DMS79 (cell line): ENCODE results near the gene PURB.
"Not testable (repeated sequence)": the region's sequence is repeated elsewhere in the genome, so short reads cannot be mapped to it uniquely, and the experiment has no call there.

Source experiments
- DNase-seq: peaks from one replicate; lab custom pipeline; 2025; lab: John Stamatoyannopoulos, UW

PURB gene

DNA sequence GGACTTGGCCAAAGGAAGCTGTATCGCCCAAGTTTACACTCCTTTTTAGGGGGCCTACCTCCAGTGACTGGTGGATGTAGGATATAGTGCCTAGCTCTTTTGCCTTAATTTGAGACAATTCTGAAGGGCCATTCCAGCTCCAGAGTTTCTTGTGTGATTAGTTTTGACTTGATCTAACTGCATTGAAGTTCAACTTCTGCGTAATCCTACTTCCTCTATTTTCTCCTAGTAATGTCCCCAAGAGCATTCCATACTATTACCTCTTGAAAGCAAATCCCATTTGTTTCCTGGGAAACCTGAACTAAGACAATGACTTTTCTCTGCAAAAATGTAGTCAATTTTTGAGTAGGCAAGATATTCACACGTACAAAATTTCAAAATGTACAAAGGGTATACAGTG is 32.7 kb downstream of the PURB start:
- no peak for DNase-seq

DNA sequence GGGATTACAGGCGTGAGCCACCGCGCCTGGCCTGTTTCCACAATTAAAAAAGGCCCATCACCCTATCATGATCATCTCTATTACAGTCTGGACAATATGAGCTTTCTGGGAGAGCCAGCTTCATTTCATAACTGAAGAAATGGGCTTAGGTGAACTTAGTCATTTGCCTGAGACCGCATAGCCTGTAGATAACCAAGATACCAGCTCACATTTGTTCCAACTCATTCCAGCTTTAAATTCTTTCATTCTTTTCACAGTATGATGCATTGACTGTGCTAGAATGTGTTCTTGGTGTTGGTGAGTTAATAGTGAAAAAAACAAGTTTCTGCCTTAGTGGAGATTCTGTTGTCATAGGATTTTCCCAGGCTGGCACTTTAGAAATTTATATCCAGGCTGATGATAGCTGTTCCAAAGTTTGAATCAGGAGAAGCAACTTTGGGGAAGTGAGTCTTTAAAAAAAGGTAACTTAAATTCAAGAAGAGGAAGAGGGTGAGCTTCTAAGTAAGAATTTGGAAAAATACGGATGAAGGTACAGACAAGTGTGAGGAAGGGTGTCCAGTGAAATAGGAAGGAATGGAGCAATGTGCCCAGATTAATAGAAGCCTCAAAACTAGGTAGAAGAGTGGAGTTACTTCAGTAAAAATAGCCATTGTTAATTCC is 35.3 kb downstream of the PURB start:
- no peak for DNase-seq

DNA sequence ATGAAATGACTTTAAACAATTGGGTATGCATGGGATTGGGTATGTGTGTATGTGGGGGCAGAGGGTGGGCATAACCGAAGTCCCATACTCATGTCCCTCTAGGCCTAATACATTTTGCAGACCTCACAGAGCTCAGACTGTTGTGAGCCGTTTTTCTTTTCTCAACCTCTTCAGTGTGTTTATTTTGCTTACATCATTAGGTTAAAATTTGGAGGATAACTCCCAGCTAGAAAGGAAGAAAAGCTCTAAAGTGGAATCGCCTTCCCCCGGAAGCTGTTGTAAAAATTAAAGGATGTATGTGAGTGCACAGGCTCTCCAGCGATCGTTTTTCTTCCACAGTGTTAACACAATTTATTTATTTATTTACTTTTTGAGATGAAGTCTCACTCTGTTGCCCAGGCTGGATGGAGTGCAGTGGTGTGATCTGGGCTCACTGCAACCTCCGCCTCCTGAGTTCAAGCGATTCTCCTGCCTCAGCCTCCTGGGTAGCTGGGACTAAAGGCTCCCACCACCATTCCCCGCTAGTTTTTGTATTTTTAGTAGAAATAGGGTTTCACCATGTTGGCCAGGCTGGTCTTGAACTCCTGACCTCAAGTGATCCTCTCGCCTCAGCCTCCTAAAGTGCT is 36.0 kb downstream of the PURB start:
- peak; percentile 28 for DNase-seq

DNA sequence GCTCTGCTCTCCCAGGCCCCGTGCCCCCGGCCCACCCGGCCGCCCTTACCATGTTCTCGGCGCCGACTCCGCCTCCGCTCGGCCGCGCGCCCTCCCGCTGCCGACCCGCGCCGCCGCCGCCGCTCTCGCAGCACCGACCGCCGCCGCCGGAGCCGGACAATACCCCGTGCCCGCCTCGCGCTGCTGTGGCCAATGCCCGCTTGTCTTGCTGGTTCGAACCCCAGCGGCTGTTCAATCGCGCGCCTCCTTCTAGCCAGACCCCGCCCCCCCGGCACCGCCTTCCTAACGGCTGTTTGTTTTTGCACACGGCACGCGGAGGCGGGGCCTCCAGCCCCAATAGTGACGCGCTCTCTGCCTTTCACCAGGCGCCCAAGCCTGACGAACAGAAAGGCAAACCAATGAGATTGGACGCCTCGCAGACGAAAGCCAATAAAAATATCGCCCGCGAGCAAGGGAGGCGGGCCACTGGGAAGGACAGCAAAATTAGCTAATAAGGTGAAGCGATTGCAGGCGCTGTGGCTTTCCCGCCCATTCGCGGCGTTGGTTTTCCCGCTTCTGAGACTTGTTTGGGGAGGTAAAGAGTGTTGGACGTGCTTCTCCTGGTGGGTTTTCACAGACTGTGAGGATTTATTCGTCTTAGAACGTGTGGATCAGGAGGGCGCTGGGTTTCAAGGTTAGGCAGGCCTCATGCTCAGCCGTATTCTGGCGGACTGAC is 37.3 kb downstream of the PURB start, which contains the start of gene H2AZ2:
TSS of gene H2AZ2 (minus strand) at position 168 of the 715 bp plus-strand sequence. CDS start at position 52, 116 bp downstream.
- DNase-seq, result peak; percentile 100

DNA sequence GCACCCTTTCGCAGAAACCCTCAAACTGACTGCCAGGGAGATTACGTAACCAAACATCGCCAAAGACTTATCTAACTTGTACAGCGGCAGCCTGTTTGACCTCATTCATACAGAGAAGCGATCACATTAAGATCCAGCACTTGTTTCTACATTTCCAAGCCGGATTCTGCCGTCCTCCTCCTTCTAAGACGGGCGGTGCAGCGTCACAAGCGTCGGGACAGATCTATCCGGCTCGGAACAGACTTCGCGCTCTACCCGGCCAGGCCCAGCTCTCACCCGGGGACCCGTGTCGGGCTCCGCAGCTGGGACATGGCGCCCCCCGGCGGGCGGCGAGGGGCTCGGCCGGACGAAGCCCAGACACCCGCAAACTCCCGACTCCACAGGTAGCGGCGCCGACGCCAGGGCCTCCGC is 37.8 kb downstream of the PURB start:
- DNase-seq, result peak; percentile 87

DNA sequence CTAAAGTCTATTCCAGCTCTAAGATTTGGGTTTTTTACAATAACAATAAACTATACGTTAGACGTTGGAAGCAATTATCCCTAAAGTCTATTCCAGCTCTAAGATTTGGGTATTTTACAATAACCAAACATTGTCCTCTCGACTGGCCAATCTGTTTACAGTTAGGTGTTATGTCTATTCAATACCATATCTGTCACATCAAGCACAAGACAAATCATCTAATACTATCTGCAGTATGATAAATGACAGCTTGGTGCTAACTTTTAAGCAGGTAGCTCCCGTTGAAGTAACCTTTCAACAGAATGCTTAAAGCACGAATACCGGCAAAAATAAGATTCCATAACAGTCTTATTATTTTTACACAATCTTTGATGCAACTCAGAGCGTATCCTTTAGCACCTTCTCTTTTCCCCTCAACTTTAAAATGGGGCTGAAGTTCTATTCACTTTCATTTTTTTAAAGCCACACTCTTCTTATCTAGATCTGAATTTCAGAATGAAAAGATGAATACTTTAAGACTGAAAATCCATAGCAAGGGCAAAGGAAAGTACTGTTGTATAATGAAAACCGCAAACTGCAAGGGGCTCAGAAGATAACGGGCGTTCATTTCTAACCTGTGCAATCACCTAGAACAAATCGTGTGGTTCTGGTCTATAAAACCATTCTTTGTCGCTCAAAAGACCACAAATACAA is 38.4 kb downstream of the PURB start:
- DNase-seq, result no peak

DNA sequence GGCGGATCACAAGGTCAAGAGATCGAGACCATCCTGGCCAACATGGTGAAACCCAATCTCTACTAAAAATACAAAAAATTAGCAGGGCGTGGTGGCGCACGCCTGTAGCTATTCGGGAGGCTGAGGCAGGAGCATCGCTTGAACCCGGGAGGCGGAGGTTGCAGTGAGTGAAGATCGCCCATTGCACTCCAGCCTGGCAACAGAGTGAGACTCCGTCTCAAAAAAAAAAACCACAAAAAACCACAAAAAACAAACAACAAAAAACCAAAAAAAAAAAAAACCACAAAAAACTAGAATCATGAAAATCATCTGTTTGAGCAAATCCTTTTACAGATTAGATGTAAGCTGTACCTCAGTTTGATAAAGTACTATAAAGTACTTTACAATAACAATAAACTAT is 38.9 kb downstream of the PURB start:
- not testable (repeated sequence) for DNase-seq

DNA sequence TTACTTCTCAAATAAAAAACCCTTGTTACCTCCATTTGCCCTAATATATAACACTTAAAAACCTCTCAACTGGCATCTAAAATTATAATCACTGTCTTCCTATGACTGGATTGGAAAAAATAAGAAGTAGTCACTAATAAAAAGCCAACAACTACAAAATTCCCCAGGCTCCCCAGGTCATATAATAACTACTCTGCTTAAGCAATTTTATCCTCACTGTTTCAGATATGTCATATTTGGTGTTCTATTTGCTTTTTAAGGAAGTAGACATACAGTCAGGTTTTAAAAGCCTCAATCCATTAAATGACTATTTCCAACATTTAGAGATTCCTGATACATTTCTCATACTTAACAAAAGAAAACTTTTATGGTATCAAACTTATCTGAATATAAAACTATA is 39.9 kb downstream of the PURB start:
- DNase-seq, result no peak

DNA sequence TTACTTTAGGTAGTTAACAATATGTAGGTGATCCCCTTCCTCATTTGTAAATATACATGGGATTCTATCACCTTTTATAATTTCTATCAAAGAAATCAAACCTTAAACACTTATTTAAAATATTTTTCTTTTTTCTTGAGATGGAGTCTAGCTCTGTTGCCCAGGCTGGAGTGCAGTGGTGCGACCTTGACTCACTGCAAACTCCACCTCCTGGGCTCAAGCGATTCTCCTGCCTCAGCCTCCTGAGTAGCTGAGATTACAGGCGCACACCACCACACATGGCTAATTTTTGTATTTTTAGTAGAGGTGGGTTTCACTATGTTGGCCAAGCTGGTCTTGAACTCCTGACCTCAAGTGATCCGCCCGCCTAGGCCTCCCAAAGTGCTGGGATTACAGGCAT is 41.9 kb downstream of the PURB start:
- not testable (repeated sequence) for DNase-seq

DNA sequence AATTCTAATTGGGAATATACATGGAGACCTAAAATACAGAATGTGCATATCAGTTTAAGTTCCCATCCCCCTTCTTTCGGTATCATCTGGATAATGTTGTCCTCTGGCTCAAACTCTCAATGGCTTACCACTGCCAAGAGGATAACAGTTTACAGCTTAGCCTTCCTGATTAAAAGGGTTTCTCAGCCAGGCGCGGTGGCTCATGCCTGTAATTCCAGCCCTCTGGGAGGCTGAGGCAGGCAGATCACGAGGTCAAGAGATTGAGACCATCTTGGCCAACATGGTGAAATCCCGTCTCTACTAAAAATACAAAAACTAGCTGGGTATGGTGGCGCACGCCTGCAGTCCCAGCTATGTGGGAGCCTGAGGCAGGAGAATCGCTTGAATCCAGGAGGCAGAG is 42.7 kb downstream of the PURB start:
- DNase-seq, result not testable (repeated sequence)

DNA sequence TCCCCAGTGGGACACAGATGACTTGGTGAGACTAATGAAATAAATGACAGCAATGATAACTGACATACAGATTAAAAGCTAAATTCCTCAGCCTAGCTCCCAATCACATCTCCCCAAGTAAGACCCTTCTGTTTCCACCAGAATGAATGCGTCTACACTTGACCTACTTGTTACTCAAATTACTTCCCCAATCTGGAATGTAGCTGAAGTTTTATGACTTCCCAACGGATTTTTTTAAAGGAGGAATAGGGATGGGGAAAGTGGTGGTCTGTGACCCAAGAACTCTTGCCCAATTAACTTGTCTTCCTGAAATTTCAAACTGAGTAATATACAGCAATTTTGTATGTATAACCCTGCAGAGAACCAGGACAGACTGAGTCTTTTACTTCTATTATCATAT is 46.6 kb downstream of the PURB start:
- DNase-seq, result no peak

DNA sequence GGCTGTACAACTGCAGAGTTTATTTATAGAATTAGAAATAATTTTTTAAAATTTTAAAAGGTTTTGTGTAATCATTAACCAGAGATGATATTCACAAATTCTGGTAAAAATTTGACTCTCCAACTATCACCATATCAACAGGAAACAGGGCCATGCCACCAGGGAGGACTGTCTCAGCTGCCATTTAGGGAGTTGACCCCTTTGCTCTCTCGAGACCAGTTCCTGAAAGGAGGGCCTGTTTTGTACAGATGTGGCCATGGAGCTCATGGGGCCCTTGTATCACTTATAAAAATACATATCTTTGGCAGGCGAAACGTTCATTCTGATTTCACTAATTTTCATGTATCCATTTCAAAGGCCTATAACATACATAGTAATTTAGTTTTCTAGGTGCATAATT is 57.8 kb downstream of the PURB start:
- no peak for DNase-seq
